Transverse colon (tissue), 4 donors: ENCODE data around the gene CLIP3. TPM values are rescaled to one million over a fixed set of nuclear protein-coding genes. Genes with fewer than 3 reads are reported as not detected.

Experiments used
- DNase-seq: peaks from one replicate; pipeline ENCODE4 v3.0.0-alpha.2; 2019
- H3K27ac ChIP-seq, 4 donors: fragments of 200-600 bp; sonication (generic); 2 replicates each; pipeline ENCODE4 v1.5.1; 2016 to 2018; ENCODE audit warnings: inconsistent platforms in 4 of 4
- H3K27me3 ChIP-seq: fragments of 200-600 bp; sonication (generic); 2 replicates; pipeline ENCODE4 v1.5.1; 2017; ENCODE audit warnings: inconsistent platforms
- H3K36me3 ChIP-seq, 4 donors: fragments of 200-600 bp; sonication (generic); 2 replicates each; pipeline ENCODE4 v1.5.1; 2017 to 2019; ENCODE audit warnings: inconsistent platforms in 4 of 4
- H3K4me1 ChIP-seq, 4 donors: fragments of 200-600 bp; sonication (generic); 2 replicates each; pipeline ENCODE4 v1.5.1; 2017 to 2020; ENCODE audit warnings: inconsistent platforms in 4 of 4
- H3K4me3 ChIP-seq, 4 donors: fragments of 200-600 bp; sonication (generic); 1 replicate in 1 of 4; 2 replicates in 3 of 4; pipeline versions ENCODE4 v1.5.1 to v1.6.1; 2017 to 2019; ENCODE audit warnings: inconsistent platforms in 4 of 4
- H3K9me3 ChIP-seq, 2 donors: fragments of 200-600 bp; sonication (generic); 2 replicates each; pipeline ENCODE4 v1.5.1; 2017 to 2019; ENCODE audit warnings: inconsistent platforms in 2 of 2
- CTCF ChIP-seq, 5 experiments: fragments of 200-600 bp in 3 of 5; fragments of 450-650 bp in 2 of 5; sonication (generic) in 3 of 5; IDR thresholded peaks; 1 replicate in 2 of 5; 2 replicates in 3 of 5; pipeline ENCODE4 v1.5.1; 2016 to 2017; ENCODE audit warnings: antibody characterized with exemption in 5 of 5, inconsistent platforms in 3 of 5, mild to moderate bottlenecking in 2 of 5, moderate library complexity in 1 of 5
- EP300 ChIP-seq: sonication (generic); formaldehyde crosslinking; IDR thresholded peaks from one replicate; pipeline ENCODE4 v1.6.1; 2017; ENCODE audit warnings: antibody characterized with exemption, low read depth
- POLR2A ChIP-seq: fragments of 450-650 bp; IDR thresholded peaks from one replicate; pipeline ENCODE4 v1.6.1; 2016; ENCODE audit warnings: antibody characterized with exemption, mild to moderate bottlenecking, moderate library complexity
- POLR2AphosphoS5 ChIP-seq, 3 donors: sonication (generic); formaldehyde crosslinking; IDR thresholded peaks; one replicate each; pipeline ENCODE4 v1.6.1; 2016; ENCODE audit warnings: antibody characterized with exemption in 3 of 3
- WGBS, 2 donors: methylation state at CpG; one replicate each; pipeline ENCODE4 v1.1.5; 2018; ENCODE audit warnings: low coverage in 1 of 2; 5-methylcytosine and 5-hydroxymethylcytosine counted together
- in situ Hi-C, 4 donors: fragments of 200-750 bp; cut with MboI; loops; one replicate each; pipeline versions ENCODE4 v1.15.0 to v1.15.1; 2017; ENCODE audit warnings: low sequenced_read_pairs in 3 of 4, low pct_ligation_motif_present in 1 of 4, low pct_unique_long_range_greater_than_20kb in 1 of 4
- intact Hi-C: fragments of 100-400 bp; cut with DNase I; formaldehyde crosslinking; loops from one replicate; pipeline ENCODE4 v1.15.1; 2023; ENCODE audit warnings: low total_unique reads
- total RNA-seq, 4 donors: library from RNA; depleted of rRNA; stranded (reverse); fragments of >200 nt; gene quantifications; one replicate each; pipeline ENCODE4 v1.1.0, GENCODE V29; 2016

Gene CLIP3
- total RNA-seq, 4 donors from 2014 or later = 7.0 to 37.6 (median 23.5) TPM

DNA sequence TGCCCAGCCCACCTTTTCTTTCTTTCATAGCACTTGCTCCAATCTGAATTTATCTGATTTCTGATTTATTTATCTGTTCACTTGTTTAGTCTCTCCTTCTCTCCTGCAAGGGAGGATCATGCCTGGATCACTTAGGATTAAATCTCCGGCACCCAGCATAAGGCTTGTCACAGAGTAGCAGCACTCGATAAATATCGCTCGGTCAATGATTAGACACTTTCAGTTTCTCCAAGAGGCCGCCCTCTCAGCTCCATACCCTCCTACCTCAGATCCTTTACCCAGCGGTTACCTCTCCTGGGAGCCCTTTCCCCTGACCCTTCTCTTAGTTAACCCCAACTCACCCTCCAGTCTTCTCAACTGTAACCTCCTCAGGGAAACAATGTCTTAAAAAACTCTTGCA, 1.4 kb downstream of the CLIP3 start:
- no peak overlapping the region for H3K4me3 ChIP-seq
- H3K27ac ChIP-seq = peak overlapping the region in 1 of 4 donors; percentile 78
- no peaks in the 10 kb centered on the region for H3K27me3 ChIP-seq
- H3K36me3 ChIP-seq = no peaks in the 10 kb centered on the region
- TF ChIP-seq CTCF (IDR thresholded peaks at IDR 0.05) (no peak), EP300 (no peak), POLR2A (no peak), POLR2AphosphoS5 (IDR thresholded peaks at IDR 0.05) (no peak)
- in situ Hi-C loops = no loop called here
- DNase-seq = no peak
- WGBS, 2 donors = 85 to 90% methylated on average over 4 to 6 of the region's 6 CpGs
- intact Hi-C loops = no loop called here
- peaks cover 0 to 12% (median 3%) of the 10 kb centered on the region in 4 donors for H3K4me1 ChIP-seq
- H3K9me3 ChIP-seq = no peaks in the 10 kb centered on the region

DNA sequence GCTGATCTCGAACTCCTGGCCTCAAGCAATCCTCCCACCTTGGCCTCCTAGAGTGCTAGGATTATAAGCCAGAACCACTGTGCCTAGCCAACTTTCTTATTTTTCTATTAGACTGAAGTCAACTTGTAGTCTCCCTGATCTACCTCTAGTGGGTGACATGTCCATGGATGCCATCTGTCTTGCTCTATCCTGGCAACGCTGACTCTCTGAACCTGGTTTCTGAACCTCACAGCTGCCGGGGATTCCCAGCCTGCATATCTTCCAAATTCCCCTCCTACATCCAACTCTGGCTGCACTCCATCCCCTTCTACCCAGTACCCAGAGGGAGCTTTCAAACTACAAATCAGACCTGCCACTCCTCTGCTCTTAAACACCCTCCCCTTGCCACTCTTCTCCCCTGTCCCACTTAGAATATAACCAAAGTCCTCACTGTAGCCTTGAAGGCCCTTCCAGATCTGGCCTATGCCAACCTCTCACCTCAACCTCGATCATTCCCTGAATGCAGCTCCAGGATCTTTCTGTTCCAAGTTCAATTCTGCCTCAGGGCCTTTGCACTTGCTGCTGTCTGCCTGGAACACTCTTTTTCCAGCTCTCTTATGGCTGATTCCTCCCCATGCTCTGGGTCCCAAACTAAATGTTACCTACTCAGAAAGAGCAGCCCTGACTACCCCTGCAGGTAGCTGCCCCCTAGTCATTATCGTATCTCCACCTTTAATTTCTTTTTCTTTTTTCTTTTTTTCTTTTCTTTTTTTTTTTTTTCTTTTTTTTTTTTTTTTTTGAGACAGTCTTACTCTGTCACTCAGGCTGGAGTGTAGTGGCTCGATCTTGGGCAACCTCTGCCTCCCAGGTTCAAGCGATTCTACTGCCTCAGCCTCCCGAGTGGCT, 2.2 kb downstream of the CLIP3 start:
- intact Hi-C loops = no loop called here
- peaks cover 0 to 12% (median 3%) of the 10 kb centered on the region in 4 donors for H3K4me1 ChIP-seq
- no peak for DNase-seq
- H3K9me3 ChIP-seq = no peaks in the 10 kb centered on the region
- H3K27me3 ChIP-seq = no peaks in the 10 kb centered on the region
- no peak for TF ChIP-seq POLR2A
- no peak for TF ChIP-seq POLR2AphosphoS5 (IDR thresholded peaks at IDR 0.05)
- TF ChIP-seq CTCF (IDR thresholded peaks at IDR 0.05) = no peak
- TF ChIP-seq EP300 = no peak
- H3K4me3 ChIP-seq = no peak overlapping the region
- no peaks in the 10 kb centered on the region for H3K36me3 ChIP-seq
- 86 to 91% methylated on average over 1 to 8 of the region's 8 CpGs for WGBS, 2 donors
- no peak overlapping the region for H3K27ac ChIP-seq
- in situ Hi-C loops = no loop called here

GRCh38 chr19:36028313-36029041, 4.2 kb downstream of the CLIP3 start:
- intact Hi-C loops = no loop called here
- WGBS, 2 donors = 71 to 80% methylated on average over 4 to 10 of the region's 10 CpGs

More at GRCh38 chr19:36028313-36029041, 4.2 kb downstream of the CLIP3 start:
- in situ Hi-C loops = no loop called here
- Histone ChIP-seq H3K36me3 (no peaks in the 10 kb centered on the region), H3K27ac (no peak overlapping the region), H3K9me3 (no peaks in the 10 kb centered on the region), H3K4me3 (no peak overlapping the region), H3K4me1 (peaks cover 0 to 12% (median 3%) of the 10 kb centered on the region in 4 donors), H3K27me3 (no peaks in the 10 kb centered on the region)
- TF ChIP-seq POLR2A (no peak), POLR2AphosphoS5 (IDR thresholded peaks at IDR 0.05) (no peak), CTCF (IDR thresholded peaks at IDR 0.05) (no peak), EP300 (no peak)
- no peak for DNase-seq
